Karpas-422 (cell line): Measurements from ENCODE around the gene CGGBP1. TPM values are rescaled to one million over a fixed set of nuclear protein-coding genes. Genes with fewer than 3 reads are reported as not detected.
"Not testable (repeated sequence)": the region's sequence is repeated elsewhere in the genome, so short reads cannot be mapped to it uniquely, and the experiment has no call there.

Experiments
- DNase-seq: peaks from one replicate; pipeline ENCODE4 v3.0.0-alpha.2; 2015
- H2AFZ ChIP-seq: fragments of 200-600 bp; sonication (generic); 2 replicates; pipeline ENCODE4 v1.6.1; 2014; ENCODE audit warnings: antibody characterized with exemption, low read length, mixed read lengths
- H3K27ac ChIP-seq: fragments of 200-600 bp; sonication (generic); 2 replicates; pipeline ENCODE4 v1.5.1; 2014; ENCODE audit warnings: mild to moderate bottlenecking, low read length, moderate library complexity
- H3K27me3 ChIP-seq: fragments of 200-600 bp; sonication (generic); 2 replicates; pipeline ENCODE4 v1.6.1; 2014; ENCODE audit warnings: low read length, mixed read lengths
- H3K36me3 ChIP-seq: fragments of 200-600 bp; sonication (generic); 2 replicates; pipeline ENCODE4 v1.6.1; 2014; ENCODE audit warnings: low read length, mixed read lengths; ENCODE audit not compliant: insufficient read depth
- H3K4me1 ChIP-seq: fragments of 200-600 bp; sonication (generic); 2 replicates; pipeline ENCODE4 v1.6.1; 2014; ENCODE audit warnings: mild to moderate bottlenecking, low read length, mixed read lengths
- H3K4me2 ChIP-seq: fragments of 200-600 bp; sonication (generic); 2 replicates; pipeline ENCODE4 v1.6.1; 2014; ENCODE audit warnings: low read length, low read depth, mild to moderate bottlenecking; ENCODE audit not compliant: poor library complexity, severe bottlenecking
- H3K4me3 ChIP-seq: fragments of 200-600 bp; sonication (generic); 2 replicates; pipeline ENCODE4 v1.5.1; 2014; ENCODE audit warnings: mild to moderate bottlenecking, antibody characterized with exemption, low read length, mixed read lengths
- H3K79me2 ChIP-seq: fragments of 200-600 bp; sonication (generic); 2 replicates; pipeline ENCODE4 v1.6.1; 2014; ENCODE audit warnings: mild to moderate bottlenecking, low read length, mixed read lengths
- H3K9ac ChIP-seq: fragments of 200-600 bp; sonication (generic); 2 replicates; pipeline ENCODE4 v1.6.0; 2014; ENCODE audit warnings: low read length
- H3K9me2 ChIP-seq: fragments of 200-600 bp; sonication (generic), shearing (Covaris generic); replicated peaks from 2 replicates; pipeline ENCODE4 v1.6.0; 2014; ENCODE audit warnings: mild to moderate bottlenecking, low read length, moderate library complexity; ENCODE audit not compliant: insufficient read depth
- H3K9me3 ChIP-seq: fragments of 300-700, 200-600 bp; sonication (generic); 2 replicates; pipeline ENCODE4 v1.6.1; 2014; ENCODE audit warnings: low read length, mixed read lengths
- H4K20me1 ChIP-seq: fragments of 200-600 bp; sonication (generic); 2 replicates; pipeline ENCODE4 v1.6.1; 2014; ENCODE audit warnings: mild to moderate bottlenecking, antibody characterized with exemption, low read length, low read depth; ENCODE audit not compliant: insufficient read depth
- total RNA-seq: library from RNA; depleted of rRNA; stranded (reverse); fragments of >200 nt; shearing (Covaris generic); gene quantifications from 2 replicates; pipeline ENCODE4 v1.2.3, GENCODE V29; 2014; ENCODE audit warnings: low replicate concordance

The CGGBP1 gene
- total RNA-seq, 1 experiment from 2014 or later = 114 TPM

- H3K4me1 ChIP-seq = peaks cover 13% of the 10 kb centered on the region
- no peak overlapping the region for H3K9ac ChIP-seq
- H4K20me1 ChIP-seq = no peaks in the 10 kb centered on the region
- H3K9me2 ChIP-seq = no peaks in the 10 kb centered on the region
- no peaks in the 10 kb centered on the region for H3K27me3 ChIP-seq
- no peak overlapping the region for H3K4me2 ChIP-seq
- DNase-seq = no peak
- no peak overlapping the region for H3K27ac ChIP-seq
- H3K9me3 ChIP-seq = no peaks in the 10 kb centered on the region
- no peaks in the 10 kb centered on the region for H3K79me2 ChIP-seq
- H3K36me3 ChIP-seq = no peaks in the 10 kb centered on the region
- H3K4me3 ChIP-seq = no peak overlapping the region
- no peak overlapping the region for H2AFZ ChIP-seq
Measured at GRCh38 chr3:88033079-88033478, 25.7 kb downstream of the CGGBP1 start.

- no peaks in the 10 kb centered on the region for H3K9me2 ChIP-seq
- H3K4me1 ChIP-seq = peaks cover 13% of the 10 kb centered on the region
- no peaks in the 10 kb centered on the region for H3K9me3 ChIP-seq
- no peak overlapping the region for H3K27ac ChIP-seq
- peak overlapping the region; percentile 53 for H3K4me3 ChIP-seq
- no peaks in the 10 kb centered on the region for H3K27me3 ChIP-seq
- H4K20me1 ChIP-seq = no peaks in the 10 kb centered on the region
- peak overlapping the region; percentile 81 for H2AFZ ChIP-seq
- peak overlapping the region; percentile 41 for H3K9ac ChIP-seq
- no peaks in the 10 kb centered on the region for H3K36me3 ChIP-seq
- no peaks in the 10 kb centered on the region for H3K79me2 ChIP-seq
- peak overlapping the region; percentile 68 for H3K4me2 ChIP-seq
- no peak for DNase-seq
Measured at GRCh38 chr3:88032245-88032644, 26.6 kb downstream of the CGGBP1 start.

- Histone ChIP-seq H3K27me3 (no peaks in the 10 kb centered on the region), H3K9me2 (no peaks in the 10 kb centered on the region), H4K20me1 (no peaks in the 10 kb centered on the region), H2AFZ (peak overlapping the region; percentile 81), H3K4me2 (peak overlapping the region; percentile 68), H3K27ac (no peak overlapping the region), H3K79me2 (no peaks in the 10 kb centered on the region), H3K36me3 (no peaks in the 10 kb centered on the region), H3K4me3 (peak overlapping the region; percentile 53), H3K9ac (peak overlapping the region; percentile 41), H3K4me1 (peaks cover 13% of the 10 kb centered on the region), H3K9me3 (no peaks in the 10 kb centered on the region)
- peak; percentile 58 for DNase-seq
Measured at GRCh38 chr3:88031642-88032077, 27.1 kb downstream of the CGGBP1 start.

- Histone ChIP-seq H3K4me2 (peak overlapping the region; percentile 24), H3K36me3 (no peaks in the 10 kb centered on the region), H3K4me1 (peaks cover 15% of the 10 kb centered on the region), H3K9me3 (no peaks in the 10 kb centered on the region), H4K20me1 (no peaks in the 10 kb centered on the region), H3K9me2 (no peaks in the 10 kb centered on the region), H3K9ac (no peak overlapping the region), H3K27ac (no peak overlapping the region), H3K4me3 (no peak overlapping the region), H3K27me3 (no peaks in the 10 kb centered on the region), H2AFZ (peak overlapping the region; percentile 59; the same call in 1 of the 2 replicates), H3K79me2 (no peaks in the 10 kb centered on the region)
- DNase-seq = no peak
Measured at GRCh38 chr3:88030210-88030609, 28.6 kb downstream of the CGGBP1 start.

- H3K4me1 ChIP-seq = peaks cover 21% of the 10 kb centered on the region
- no peak overlapping the region for H3K4me3 ChIP-seq
- H3K36me3 ChIP-seq = no peaks in the 10 kb centered on the region
- H3K4me2 ChIP-seq = no peak overlapping the region
- no peaks in the 10 kb centered on the region for H3K9me3 ChIP-seq
- no peak overlapping the region for H3K9ac ChIP-seq
- H3K27me3 ChIP-seq = no peaks in the 10 kb centered on the region
- H4K20me1 ChIP-seq = no peaks in the 10 kb centered on the region
- H3K79me2 ChIP-seq = no peaks in the 10 kb centered on the region
- H3K9me2 ChIP-seq = no peaks in the 10 kb centered on the region
- no peak overlapping the region for H3K27ac ChIP-seq
- DNase-seq = no peak
- H2AFZ ChIP-seq = no peak overlapping the region
Measured at GRCh38 chr3:88028876-88029275, 29.9 kb downstream of the CGGBP1 start.

- Histone ChIP-seq H3K9ac (no peak overlapping the region), H3K4me3 (no peak overlapping the region), H2AFZ (no peak overlapping the region; the same call in 1 of the 2 replicates), H3K27me3 (no peaks in the 10 kb centered on the region), H3K9me3 (no peaks in the 10 kb centered on the region), H3K27ac (no peak overlapping the region), H3K4me2 (peak overlapping the region; percentile 6), H3K79me2 (no peaks in the 10 kb centered on the region), H3K9me2 (no peaks in the 10 kb centered on the region), H3K4me1 (peaks cover 8% of the 10 kb centered on the region), H4K20me1 (no peaks in the 10 kb centered on the region), H3K36me3 (no peaks in the 10 kb centered on the region)
- no peak for DNase-seq
Measured at GRCh38 chr3:88025001-88025552, 33.7 kb downstream of the CGGBP1 start.

- no peaks in the 10 kb centered on the region for H3K4me1 ChIP-seq
- no peak overlapping the region for H2AFZ ChIP-seq
- no peak overlapping the region for H3K4me2 ChIP-seq
- H3K79me2 ChIP-seq = no peaks in the 10 kb centered on the region
- H3K9me2 ChIP-seq = no peaks in the 10 kb centered on the region
- no peak overlapping the region for H3K27ac ChIP-seq
- H3K9me3 ChIP-seq = no peaks in the 10 kb centered on the region
- no peaks in the 10 kb centered on the region for H3K27me3 ChIP-seq
- no peak overlapping the region for H3K4me3 ChIP-seq
- no peak overlapping the region for H3K9ac ChIP-seq
- DNase-seq = no peak
- no peaks in the 10 kb centered on the region for H3K36me3 ChIP-seq
- H4K20me1 ChIP-seq = no peaks in the 10 kb centered on the region
Measured at GRCh38 chr3:88019024-88019423, 39.8 kb downstream of the CGGBP1 start.

GRCh38 chr3:88015656-88016055 is 43.1 kb downstream of the CGGBP1 start:
- not testable (repeated sequence) for H3K36me3 ChIP-seq, H2AFZ ChIP-seq, H3K9ac ChIP-seq, H3K4me2 ChIP-seq, H3K27ac ChIP-seq, H3K9me2 ChIP-seq, H3K4me1 ChIP-seq, H3K79me2 ChIP-seq, H3K27me3 ChIP-seq, DNase-seq, H3K9me3 ChIP-seq, H4K20me1 ChIP-seq, H3K4me3 ChIP-seq
